Keratinocyte (primary cell): ENCODE results near the gene SLC51B.
"Not testable (repeated sequence)": the region's sequence is repeated elsewhere in the genome, so short reads cannot be mapped to it uniquely, and the experiment has no call there.

Experiments
- EZH2 ChIP-seq: IDR thresholded peaks from one replicate; pipeline ENCODE4 v1.6.1; 2012; ENCODE audit warnings: inconsistent platforms, mild to moderate bottlenecking, low read length, moderate library complexity
- TF ChIP-seq, protein P1 (sequence below), 3 experiments: IDR thresholded peaks in 1 of 3; conservative IDR thresholded peaks in 1 of 3; optimal IDR thresholded peaks in 1 of 3; 2 replicates in 2 of 3; 3 replicates in 1 of 3; pipeline versions ENCODE3 to v1.5.1; 2011; ENCODE audit warnings: low read length in 3 of 3, mild to moderate bottlenecking in 3 of 3, moderate library complexity in 2 of 3, control low read depth in 1 of 3, inconsistent platforms in 1 of 3; ENCODE audit not compliant: insufficient read depth in 2 of 3; ENCODE audit errors: extremely low read depth in 1 of 3

DNA sequence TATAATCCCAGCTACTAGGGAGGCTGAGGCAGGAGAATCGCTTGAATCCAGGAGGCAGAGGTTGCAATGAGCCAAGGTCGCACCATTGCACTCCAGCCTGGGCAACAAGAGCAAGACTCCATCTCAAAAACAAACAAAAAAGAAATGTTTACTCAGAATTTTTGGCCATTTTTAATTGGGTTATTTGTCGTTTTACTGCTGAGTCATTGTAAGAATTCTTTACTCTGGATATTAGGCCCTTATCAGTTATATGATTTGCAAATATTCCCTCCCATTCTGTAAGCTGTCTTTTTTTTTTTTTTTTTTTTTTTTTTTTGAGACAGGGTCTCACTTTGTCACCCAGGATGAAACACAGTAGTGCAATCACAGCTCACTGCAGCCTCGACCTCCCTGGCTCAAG lies 34.0 kb upstream of the SLC51B start:
- TF ChIP-seq, protein P1, sequence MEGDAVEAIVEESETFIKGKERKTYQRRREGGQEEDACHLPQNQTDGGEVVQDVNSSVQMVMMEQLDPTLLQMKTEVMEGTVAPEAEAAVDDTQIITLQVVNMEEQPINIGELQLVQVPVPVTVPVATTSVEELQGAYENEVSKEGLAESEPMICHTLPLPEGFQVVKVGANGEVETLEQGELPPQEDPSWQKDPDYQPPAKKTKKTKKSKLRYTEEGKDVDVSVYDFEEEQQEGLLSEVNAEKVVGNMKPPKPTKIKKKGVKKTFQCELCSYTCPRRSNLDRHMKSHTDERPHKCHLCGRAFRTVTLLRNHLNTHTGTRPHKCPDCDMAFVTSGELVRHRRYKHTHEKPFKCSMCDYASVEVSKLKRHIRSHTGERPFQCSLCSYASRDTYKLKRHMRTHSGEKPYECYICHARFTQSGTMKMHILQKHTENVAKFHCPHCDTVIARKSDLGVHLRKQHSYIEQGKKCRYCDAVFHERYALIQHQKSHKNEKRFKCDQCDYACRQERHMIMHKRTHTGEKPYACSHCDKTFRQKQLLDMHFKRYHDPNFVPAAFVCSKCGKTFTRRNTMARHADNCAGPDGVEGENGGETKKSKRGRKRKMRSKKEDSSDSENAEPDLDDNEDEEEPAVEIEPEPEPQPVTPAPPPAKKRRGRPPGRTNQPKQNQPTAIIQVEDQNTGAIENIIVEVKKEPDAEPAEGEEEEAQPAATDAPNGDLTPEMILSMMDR (optimal IDR thresholded peaks at IDR 0.05 in 1 of 3, IDR thresholded peaks at IDR 0.05 in 1 of 3, conservative IDR thresholded peaks at IDR 0.05 in 1 of 3; ENCODE audit: extremely low read depth in 1 of 3, insufficient read depth in 2 of 3, low read length in 3 of 3), result not testable (repeated sequence)
- TF ChIP-seq EZH2, result not testable (repeated sequence)
